Colon (tissue), 2 donors: ENCODE data around the gene FAM13A.

Experiments used
- FAIRE-seq: peaks from 2 replicates; lab custom pipeline; 2012; peaks lifted over from hg19 to GRCh38; lab: Jason Lieb, UNC
- donor health status: control.
- donor health status: control.

Gene FAM13A

GRCh38 chr4:88771883-88772450 lies 285.0 kb downstream of the FAM13A start:
- no peak for FAIRE-seq

- FAIRE-seq: no peak
These were observed 291.3 kb downstream of the FAM13A start for GRCh38 chr4:88765729-88766128.

DNA sequence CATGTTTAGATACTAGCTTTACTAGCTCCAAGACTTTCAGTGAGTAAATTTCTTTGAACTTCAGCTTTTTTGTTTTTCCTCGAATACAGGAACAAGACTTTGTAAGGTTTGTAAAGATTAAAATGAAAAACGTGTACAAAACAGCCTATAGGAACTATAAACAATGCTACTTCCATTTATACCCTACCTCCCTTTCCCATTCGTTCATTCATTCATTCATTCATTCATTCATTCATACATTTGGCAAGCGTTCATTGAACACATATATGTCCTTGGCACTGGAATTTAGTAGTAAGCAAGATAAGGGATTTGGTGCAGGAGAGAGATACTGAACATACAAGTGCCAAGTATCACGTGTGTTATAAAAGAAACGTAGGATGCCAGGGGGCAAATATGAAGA lies 293.9 kb downstream of the FAM13A start:
- no peak for FAIRE-seq

GRCh38 chr4:88761861-88762523 lies 295.0 kb downstream of the FAM13A start:
- no peak for FAIRE-seq

DNA sequence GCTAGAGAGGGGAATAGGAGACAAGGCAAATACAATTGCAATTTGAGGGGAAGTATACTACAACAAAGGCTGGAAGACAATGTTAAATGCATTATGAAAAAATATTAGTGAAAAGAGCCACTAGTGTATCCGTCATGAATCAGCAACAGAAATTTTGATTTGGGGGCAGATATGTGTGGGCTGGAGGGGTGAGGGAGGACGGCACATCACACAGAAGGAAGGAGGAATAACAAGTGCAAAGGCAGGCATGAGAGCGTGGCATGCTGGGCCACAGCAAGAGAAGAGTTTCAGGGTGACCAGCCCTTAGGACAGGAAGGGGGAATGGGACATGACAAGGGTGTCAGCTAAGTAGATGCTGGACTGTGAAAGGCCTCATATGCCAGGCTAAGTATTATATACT lies 295.6 kb downstream of the FAM13A start:
- FAIRE-seq: no peak

DNA sequence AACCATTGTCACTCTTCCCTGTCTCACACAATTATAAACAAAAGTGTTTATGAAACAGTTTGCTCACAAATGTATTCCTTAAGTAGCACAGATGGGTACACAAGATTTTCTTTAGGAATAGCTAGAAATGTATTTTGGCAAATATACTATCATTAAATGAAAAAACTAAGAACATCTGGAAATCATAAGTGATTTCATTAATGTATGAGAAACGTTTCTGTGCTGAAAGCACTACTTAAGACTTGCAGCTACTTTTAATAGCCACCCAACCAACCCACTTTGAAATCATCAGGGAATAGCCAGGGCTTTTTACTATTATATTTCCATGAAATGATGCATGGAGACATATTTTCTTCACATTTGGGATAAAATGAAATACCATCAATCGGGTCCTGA lies 297.1 kb downstream of the FAM13A start:
- no peak for FAIRE-seq

GRCh38 chr4:88759039-88759894 lies 297.7 kb downstream of the FAM13A start:
- no peak for FAIRE-seq

GRCh38 chr4:88758264-88758663 lies 298.7 kb downstream of the FAM13A start:
- FAIRE-seq: no peak

DNA sequence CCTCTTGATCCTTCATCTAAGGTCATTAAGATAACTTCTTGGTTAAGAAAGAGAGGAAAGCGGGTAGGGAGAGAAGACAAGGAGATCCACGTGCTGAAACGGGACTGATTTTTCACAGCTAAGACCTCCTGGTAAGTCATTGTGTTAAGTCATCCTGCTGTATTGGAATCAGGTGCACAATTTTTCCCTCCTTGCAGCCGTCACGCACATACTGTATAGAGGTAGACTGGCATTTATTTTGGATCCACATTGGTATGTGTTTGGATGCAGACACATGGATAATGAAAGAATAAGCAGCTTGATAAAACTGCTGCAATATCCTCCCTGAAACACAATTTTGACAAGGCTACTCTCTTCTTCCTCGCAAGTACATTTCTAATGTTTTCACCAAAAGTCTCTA lies 299.2 kb downstream of the FAM13A start:
- no peak for FAIRE-seq

GRCh38 chr4:88757067-88757466 lies 299.9 kb downstream of the FAM13A start:
- no peak for FAIRE-seq

DNA sequence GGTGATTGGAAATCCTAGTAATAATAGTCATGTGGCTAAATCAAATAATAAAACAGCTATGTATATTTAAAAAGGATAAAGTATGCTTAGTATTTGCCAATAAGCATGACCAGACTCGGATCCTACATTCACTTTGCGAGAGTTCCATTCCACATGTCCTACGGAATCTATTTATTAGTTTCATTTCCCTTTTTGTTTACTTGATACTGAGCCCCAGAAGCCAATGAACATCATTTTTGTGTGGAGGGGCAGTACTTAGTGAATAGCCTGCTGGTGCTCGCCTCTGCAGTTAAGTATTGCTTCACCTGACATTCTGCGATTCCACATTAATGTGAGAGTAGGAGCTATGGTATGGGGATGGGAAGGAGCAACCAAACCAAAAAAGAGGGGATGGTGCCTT lies 300.8 kb downstream of the FAM13A start:
- FAIRE-seq: no peak

GRCh38 chr4:88755454-88755853 lies 301.5 kb downstream of the FAM13A start:
- no peak for FAIRE-seq

- no peak for FAIRE-seq
These were observed 302.2 kb downstream of the FAM13A start for GRCh38 chr4:88754796-88755195.

DNA sequence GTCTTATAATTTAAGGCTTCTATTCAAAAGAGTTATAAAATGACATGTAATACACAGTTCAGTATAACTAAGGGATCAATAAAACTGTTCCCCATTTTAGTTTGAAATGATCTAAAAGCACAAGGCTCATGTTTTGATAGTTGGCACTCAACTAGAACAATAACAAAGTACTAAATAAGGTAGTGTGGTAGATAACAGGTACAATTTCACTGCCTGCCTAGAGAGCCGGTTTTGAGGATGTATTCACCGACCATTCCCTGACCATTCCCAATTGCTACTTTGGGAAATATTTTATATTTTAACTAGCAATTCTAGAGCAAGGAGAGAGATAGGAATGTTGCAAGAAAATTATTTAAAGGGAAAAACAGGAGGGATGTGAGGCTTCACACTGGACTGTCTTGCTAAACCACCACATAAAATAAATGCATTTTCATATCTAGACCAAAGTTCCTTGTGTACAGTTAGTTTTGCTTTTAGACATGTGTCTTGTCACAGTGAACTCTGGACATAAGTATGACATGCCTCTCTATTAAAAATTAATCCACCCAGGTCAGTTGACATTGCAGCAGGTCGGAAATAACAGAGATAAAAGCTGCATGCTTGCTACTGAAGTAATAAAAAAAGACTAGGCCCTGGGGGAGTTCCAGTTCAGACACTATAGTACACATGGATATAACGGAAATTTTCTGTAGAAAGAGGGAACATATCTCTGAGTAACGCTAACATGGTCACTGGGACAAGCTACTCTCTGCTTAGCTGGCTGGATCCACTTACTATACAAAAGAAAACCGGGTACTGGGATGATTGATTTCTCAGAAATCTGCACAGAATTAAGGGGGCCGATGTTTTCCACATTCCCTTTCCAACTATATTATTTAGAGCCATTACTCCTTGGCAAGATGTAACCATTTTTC lies 303.1 kb downstream of the FAM13A start:
- FAIRE-seq: no peak

- no peak for FAIRE-seq
These were observed 304.2 kb downstream of the FAM13A start for GRCh38 chr4:88752754-88753153.

DNA sequence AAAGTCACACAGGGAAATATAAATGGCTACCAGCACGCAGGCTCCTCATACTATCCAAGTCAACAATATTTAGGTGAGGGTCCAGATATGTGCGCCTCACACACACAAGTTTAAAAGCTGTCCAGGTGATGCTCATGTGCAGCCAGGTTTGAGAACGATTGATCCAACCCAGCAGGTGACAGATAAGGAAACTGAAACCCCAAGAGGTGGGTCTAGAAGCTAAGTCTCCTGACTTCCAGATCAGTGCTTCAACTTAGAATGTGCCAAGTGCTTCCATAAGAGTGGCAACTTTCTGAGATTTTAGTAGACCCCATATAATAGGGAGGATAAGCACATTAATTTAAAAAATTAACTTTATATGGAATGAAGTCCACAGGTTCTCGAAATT lies 304.9 kb downstream of the FAM13A start:
- no peak for FAIRE-seq

DNA sequence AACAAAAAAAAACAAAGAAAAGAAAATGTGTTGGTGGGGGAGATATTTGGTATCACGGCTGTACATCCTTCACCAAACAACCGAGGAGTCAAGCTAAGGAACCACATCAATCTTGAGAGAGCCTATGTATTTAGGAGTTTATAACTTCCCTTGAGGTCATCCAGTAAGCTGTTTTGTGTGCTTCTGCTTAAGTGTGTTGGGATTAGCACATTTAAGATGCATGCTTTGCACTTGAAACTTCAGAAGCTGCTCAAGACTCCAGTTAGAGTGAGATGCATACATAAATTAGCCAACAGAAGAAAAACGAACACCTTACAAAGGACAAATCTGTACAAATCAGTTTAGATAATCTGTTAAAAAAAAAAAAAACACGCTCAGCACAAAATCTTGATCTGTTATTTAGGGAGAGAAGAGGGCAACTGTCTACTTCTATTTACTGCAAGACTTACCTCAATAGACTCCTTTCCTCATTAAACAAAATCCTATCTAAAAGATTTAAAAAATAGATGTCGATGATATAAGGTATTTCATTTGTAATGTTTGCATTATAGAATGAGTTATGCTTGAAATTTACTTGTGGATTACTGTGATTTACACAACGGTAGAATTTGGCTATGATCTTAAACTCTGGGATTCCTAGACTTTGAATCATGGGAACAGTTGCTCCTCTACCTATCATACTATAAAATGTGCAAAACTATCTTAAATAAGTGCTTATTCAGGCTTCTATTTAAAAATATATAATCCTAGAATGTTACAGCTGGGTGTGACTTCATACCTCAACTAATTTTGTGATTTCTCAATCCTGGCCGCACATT lies 305.5 kb downstream of the FAM13A start:
- FAIRE-seq: no peak

DNA sequence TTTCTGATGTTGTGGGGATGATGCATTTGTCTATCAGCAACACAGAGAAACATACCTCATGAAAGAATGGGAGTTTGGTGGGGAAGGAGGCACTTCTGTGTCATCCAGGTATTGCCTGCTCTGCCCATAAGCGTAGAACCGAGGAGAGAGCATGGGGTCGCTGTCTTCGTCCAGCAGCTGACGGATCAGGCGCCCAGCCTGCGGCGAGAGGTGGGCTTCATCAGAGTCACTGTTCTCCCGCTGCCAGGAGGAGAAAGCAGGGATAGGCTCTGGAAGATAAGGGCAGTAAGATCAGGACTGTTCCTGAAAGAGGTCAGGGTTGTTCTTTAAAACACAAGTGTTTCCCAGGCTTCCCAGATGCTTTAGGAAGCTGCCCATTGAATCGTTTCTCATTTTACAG lies 306.6 kb downstream of the FAM13A start:
- FAIRE-seq: no peak

- FAIRE-seq: no peak
These were observed 309.6 kb downstream of the FAM13A start for GRCh38 chr4:88747351-88747750.

GRCh38 chr4:88746206-88746605 lies 310.8 kb downstream of the FAM13A start:
- no peak for FAIRE-seq

DNA sequence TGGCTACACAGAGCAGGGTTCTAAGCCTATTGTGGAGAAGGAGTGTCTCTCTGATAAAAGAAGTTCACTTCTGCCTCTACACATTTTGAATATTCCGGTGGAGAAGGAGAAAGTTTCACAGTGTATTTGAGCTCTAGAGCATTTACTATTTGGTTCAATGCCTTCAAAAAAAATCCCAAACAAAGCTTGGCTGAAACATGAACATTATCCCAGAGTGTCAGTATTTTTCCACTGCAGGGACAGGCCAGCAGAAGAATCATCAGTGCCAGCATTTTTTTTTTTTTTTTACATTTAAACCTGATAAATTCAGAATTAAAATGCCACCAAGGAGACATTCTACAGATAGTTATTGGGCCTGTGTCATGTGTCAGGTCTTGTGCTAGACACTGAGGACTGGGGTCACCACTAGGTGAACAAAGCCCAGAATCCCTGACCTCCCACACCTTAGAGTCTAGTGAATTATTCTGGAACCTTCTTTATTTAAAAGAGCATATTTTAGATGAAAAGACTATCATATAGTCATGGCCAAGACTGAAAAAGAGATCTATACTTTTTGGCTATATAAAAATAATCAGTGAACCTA lies 311.3 kb downstream of the FAM13A start:
- no peak for FAIRE-seq
